GM04504 (cell line): ENCODE measurements around the gene SHOC2.

Experiments
- DNase-seq: peaks from one replicate; pipeline ENCODE4 v3.0.0-alpha.2; 2012; ENCODE audit warnings: low read depth

Gene SHOC2

GRCh38 chr10:110919349-110919931 lies at the start of gene SHOC2:
SHOC2 (plus strand) TSS chr10:110919604; CDS start chr10:110964359, 44,755 bp downstream.
- DNase-seq, result peak; percentile 33

- no peak for DNase-seq
Observed at GRCh38 chr10:110870823-110871297, 48.5 kb upstream of the SHOC2 start.

DNA sequence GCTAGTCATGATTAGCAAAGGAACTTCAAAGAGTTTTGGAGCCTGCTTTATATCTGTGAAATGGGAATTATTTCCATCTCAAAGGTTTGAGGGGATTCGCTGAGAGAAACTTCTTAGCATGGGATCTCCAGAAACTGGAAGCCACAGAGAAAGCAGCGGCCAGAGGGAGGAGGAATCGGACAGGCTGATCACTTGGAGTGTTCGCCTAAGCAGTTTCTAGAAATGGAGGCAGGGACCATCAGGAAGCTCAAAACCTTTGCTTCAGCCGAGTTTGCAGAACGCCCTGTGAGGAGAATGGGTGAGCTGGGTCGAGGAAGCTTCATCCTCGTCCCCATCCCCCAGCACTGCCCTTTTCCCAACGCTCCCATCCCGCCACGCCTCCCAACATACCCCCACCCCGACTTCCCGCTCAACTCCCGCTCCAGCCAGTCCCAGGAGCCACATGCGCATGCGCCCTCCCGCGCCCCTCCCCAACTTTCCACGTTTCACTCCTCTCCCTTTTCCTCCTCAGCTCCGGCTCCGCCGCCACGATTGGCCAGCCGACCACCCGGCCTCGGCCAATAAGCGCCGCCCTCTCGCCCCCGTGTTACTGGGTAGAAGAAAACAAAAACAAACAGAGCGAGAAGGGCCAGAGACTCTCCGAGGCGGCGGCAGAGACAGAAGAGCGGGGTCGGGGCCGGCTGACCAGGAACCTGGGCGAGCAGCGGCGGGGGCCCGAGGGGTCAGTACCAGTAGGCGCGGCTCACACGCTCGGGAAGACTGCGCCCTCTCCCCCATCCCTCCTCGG lies 47.9 kb upstream of the SHOC2 start, which contains the start of gene PDCD4:
Gene PDCD4, plus strand, starts transcription at position 631 of the 787 bp plus-strand sequence. CDS start 4,100 bp downstream, outside the sequence.
- peak; percentile 94 for DNase-seq

DNA sequence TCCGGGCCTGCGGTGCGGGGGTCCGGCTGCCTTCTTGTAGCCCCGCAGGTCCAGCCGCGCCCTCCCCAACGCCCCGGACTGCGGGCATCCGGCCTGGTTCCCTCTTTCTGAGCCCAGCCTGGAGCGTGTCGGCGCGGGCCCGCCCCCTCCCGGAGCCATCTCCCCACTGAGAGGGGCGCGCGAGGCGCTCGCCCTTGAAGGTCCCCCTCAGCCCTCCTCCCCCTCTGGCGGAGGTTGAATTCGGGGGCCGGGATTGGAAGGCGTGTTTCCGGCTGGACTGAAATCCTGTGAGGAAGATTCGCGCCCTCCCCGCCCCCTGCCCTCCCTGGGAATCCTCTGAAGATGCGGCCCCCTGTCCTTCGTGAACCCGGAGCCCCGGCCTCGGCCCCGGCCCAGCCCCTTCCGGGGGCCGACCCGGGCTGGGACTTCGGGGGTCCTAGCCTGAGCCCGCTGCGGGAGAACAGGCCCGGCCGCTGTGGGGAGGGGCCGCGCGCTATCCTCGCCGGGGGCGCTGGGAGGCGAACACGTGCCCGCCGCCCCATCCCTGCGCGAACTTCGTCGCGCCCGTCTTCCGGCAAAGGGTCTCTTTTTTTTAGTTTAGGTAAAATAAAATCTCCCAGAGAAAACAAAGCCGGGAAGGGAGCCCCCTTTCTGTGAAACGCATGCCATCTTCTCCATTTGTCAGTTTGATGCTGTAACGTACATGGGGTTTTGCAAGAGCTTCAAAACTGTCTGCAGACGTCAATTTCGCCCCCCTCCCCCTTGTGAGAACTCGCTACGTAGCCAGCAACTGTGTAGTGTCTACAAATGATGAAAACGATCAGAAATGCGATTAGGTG lies 47.0 kb upstream of the SHOC2 start:
- no peak for DNase-seq

- DNase-seq, result no peak
Observed at GRCh38 chr10:110872984-110873923, 46.1 kb upstream of the SHOC2 start.

DNA sequence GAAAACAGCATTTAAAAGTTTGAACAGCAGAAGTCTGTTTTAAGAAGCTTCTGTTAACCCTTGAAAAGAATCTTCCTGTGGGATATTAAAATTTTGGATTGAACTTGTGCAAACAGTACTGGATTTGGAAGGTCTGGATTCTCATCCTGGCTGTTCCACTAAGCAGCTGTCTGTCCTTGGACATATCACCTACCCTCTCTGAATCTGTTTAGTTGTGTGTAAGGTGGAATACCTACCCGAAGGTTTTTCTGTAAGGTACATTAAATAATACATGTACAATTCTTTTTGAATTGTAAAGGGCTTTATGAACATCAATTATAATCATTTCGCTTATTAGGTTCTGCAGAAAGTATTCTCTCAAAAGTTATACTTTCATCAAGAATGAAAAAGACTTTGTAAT lies 45.5 kb upstream of the SHOC2 start:
- no peak for DNase-seq

DNA sequence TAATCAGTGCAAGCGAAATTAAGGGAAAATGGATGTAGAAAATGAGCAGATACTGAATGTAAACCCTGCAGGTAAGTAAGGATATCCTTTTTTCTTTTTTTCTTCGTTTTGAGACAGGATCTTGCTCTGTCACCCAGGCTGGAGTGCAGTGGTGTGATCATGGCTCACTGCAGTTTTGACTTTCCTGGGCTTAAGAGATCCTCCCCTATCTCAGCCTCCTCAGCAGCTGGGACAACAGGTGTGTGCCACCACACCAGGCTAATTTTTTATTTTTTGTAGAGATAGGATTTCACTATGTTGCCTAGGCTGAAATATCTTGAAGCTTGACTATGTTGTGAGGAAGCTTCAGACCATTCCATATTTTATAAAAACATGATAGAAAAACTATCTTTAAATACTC lies 43.4 kb upstream of the SHOC2 start:
- no peak for DNase-seq

DNA sequence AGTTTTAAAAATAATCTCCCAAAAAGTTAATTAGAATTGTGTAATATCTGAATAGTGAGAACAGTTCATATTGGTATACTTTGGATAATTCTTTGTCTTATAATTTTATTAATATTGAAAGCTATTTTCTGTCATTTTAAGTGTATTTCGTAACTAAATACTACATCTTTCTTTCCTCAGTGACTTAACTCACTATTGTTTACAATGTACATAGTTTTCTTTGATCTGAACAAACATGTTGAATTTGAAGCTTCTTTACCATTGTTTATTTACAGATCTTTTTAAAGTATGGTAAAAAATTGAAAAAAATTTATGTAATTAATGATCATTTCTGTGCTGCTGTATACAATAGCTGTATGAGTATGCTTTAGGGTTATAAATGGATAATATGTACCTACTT lies 42.6 kb upstream of the SHOC2 start:
- DNase-seq, result no peak

DNA sequence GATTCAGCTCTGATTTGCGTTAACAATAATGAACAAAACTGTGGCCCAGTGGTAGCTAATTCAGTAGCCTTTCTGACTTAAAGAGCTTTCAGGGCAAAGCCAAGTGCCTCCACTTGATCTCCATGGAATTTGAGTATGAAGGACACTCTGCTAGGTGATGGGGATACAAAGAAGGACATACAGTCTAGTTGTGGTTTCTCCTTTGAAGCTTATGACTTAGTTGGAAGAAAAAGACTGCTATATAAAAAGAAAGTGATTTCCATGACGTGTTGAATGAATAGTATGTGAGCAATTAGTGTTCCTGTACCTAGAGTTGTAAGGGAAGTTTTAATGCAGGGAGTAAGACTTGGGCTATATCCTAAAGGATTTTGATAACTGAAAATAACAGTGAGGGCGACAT lies 39.4 kb upstream of the SHOC2 start:
- no peak for DNase-seq

GRCh38 chr10:110881247-110881646 lies 38.2 kb upstream of the SHOC2 start:
- DNase-seq, result no peak

- DNase-seq, result no peak
Observed at GRCh38 chr10:110881905-110882304, 37.5 kb upstream of the SHOC2 start.

DNA sequence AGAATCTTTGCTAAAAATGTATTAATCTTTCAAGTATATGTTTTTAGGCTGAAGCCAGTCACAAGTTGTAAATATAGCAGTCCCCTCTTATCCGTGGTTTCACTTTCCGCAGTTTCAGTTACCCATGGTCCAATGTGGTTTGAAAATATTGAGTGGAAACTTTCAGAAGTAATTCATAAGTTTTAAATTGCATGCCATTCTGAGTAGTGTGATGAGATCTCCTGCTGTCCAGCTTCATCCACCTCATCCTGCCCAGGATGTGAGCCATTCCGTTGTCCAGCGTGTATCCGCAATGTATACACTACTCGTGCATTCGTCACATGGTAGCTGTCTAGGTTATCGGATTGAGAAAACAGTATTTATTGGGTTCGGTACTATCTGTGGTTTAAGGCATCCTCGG lies 35.5 kb upstream of the SHOC2 start:
- no peak for DNase-seq

GRCh38 chr10:110885932-110886674 lies 33.3 kb upstream of the SHOC2 start:
- DNase-seq, result no peak

GRCh38 chr10:110887560-110887959 lies 31.8 kb upstream of the SHOC2 start:
- DNase-seq, result no peak

DNA sequence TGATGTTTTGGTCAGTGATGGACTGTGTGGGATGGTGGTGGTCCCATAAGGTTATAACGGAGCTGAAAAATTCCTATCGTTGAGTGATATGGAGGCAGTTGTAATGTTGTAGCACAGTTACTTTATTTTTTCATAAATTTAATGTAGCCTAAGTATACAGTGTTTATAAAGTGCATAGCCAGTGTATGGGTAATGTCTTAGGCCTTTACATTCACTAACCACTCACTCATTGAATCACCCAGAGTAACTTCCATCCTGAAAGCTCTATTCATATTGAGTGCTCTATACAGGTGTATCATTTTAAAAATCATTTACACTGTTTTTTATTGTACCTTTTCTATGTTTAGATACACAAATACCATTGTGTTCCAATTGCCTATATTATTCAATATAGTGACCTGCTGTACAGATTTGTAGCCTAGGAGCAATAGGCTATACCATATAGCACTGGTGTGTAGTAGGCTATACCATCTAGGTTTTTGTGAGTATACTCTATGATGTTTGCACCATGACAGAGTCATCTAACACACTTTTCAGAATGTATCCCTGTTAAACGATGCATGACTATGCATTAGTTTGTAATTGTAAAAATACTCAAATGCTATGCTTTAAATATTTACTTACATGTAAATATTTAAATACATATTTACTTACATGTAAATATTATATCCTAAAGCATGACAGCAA lies 26.7 kb upstream of the SHOC2 start:
- DNase-seq, result no peak

- no peak for DNase-seq
Observed at GRCh38 chr10:110893559-110894179, 25.7 kb upstream of the SHOC2 start.

- no peak for DNase-seq
Observed at GRCh38 chr10:110897184-110897583, 22.2 kb upstream of the SHOC2 start.

DNA sequence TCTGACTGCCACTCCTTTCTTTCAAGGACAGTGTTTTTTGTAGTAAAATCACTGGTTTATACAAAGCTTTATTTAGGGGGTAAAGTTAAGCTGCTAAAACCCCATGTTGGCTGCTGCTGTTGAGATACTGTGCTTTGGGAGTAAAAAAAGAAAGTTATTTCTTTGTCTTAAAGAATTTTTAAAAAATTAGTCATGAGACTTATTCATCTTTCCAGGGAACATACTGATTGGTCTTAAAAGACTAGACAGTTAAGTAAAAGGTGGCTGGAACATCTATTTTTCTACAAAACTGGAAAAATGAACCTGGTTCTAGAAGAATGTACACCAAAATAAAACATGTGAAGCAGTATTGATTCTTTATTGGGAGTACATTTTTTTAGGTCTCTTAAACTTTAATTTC lies 21.0 kb upstream of the SHOC2 start:
- DNase-seq, result no peak

DNA sequence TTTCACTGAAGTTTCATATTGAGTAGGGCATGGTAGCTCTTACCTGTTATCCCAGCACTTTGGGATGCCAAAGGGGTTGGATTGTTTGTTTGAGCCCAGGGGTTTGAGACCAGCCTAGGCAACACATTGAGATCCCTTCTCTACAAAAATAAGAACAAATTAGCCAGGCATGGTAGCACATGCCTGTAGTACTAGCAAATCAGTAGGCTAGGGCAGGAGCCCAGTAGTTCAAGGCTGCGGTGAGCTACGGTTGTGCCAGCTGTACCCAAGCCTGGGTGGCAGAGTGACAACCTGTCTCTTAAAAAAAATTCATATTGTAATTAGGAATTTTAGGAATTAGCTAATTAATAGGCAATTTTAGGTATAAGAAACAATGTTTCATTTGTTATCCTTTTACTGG lies 18.4 kb upstream of the SHOC2 start:
- DNase-seq, result no peak
